Measurements from ENCODE around the gene GAPDH. TPM values are rescaled to one million over a fixed set of nuclear protein-coding genes. Genes with fewer than 3 reads are reported as not detected.

The GAPDH gene
- total RNA-seq, 1 donor from 2014 or later, result 1,775 TPM

DNA sequence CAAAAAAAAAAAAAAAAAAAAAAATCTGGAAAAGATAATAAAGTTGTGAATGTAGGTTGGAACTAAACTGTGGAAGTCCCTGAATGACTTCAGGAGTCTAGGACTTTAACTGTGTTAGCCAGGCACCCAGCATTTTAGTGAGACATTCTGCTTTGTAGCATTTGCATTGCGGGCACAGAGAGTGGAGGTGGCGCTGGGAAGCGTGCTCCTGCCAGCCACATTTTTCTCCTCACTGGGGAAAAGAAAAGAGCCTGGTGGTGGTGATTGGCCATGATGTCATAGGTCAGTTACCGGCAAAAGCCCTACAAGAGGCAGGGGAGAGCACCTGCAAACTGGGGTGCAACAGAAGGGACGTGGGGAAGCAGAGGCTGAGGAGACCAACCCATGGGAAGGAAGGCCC is 9.7 kb upstream of the GAPDH start:
- peaks cover 62% of the 10 kb centered on the region for H3K36me3 Mint-ChIP-seq (ENCODE audit: unreplicated experiment)
- H3K4me3 Mint-ChIP-seq (ENCODE audit: unreplicated experiment), result no peak overlapping the region
- H3K27ac Mint-ChIP-seq (ENCODE audit: unreplicated experiment), result no peak overlapping the region
- H3K4me1 Mint-ChIP-seq (ENCODE audit: unreplicated experiment), result no peaks in the 10 kb centered on the region
- TF ChIP-seq, protein P1, sequence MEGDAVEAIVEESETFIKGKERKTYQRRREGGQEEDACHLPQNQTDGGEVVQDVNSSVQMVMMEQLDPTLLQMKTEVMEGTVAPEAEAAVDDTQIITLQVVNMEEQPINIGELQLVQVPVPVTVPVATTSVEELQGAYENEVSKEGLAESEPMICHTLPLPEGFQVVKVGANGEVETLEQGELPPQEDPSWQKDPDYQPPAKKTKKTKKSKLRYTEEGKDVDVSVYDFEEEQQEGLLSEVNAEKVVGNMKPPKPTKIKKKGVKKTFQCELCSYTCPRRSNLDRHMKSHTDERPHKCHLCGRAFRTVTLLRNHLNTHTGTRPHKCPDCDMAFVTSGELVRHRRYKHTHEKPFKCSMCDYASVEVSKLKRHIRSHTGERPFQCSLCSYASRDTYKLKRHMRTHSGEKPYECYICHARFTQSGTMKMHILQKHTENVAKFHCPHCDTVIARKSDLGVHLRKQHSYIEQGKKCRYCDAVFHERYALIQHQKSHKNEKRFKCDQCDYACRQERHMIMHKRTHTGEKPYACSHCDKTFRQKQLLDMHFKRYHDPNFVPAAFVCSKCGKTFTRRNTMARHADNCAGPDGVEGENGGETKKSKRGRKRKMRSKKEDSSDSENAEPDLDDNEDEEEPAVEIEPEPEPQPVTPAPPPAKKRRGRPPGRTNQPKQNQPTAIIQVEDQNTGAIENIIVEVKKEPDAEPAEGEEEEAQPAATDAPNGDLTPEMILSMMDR (IDR thresholded peaks at IDR 0.05), result no peak
- DNase-seq (ENCODE audit: extremely low spot score, unreplicated experiment), result no peak
- H3K27me3 Mint-ChIP-seq (ENCODE audit: unreplicated experiment), result no peaks in the 10 kb centered on the region
- no peaks in the 10 kb centered on the region for H3K9me3 Mint-ChIP-seq (ENCODE audit: unreplicated experiment)

DNA sequence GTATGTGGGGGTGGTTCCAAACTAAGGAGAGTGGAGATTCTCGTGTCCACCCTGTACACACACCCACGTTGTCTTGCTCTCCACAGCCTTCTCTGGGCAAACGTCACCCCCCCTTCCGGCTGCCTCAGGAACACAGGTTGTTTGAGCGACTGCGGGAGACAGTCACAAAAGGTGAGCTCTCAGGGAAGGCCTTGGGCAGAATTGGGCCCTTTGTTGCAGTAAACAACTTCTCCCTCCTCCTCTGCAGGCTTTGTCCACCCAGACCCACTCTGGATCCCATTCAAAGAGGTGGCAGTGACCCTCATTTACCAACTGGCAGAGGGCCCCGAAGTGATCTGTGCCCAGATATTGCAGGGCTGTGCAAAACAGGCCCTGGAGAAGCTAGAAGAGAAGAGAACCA is 8.1 kb upstream of the GAPDH start:
- Mint-ChIP-seq H3K9me3 (ENCODE audit: unreplicated experiment) (no peaks in the 10 kb centered on the region), H3K4me3 (ENCODE audit: unreplicated experiment) (no peak overlapping the region), H3K36me3 (ENCODE audit: unreplicated experiment) (peaks cover 67% of the 10 kb centered on the region), H3K27ac (ENCODE audit: unreplicated experiment) (no peak overlapping the region), H3K4me1 (ENCODE audit: unreplicated experiment) (no peaks in the 10 kb centered on the region), H3K27me3 (ENCODE audit: unreplicated experiment) (no peaks in the 10 kb centered on the region)
- TF ChIP-seq, protein P1 (IDR thresholded peaks at IDR 0.05), result no peak
- no peak for DNase-seq (ENCODE audit: extremely low spot score, unreplicated experiment)

DNA sequence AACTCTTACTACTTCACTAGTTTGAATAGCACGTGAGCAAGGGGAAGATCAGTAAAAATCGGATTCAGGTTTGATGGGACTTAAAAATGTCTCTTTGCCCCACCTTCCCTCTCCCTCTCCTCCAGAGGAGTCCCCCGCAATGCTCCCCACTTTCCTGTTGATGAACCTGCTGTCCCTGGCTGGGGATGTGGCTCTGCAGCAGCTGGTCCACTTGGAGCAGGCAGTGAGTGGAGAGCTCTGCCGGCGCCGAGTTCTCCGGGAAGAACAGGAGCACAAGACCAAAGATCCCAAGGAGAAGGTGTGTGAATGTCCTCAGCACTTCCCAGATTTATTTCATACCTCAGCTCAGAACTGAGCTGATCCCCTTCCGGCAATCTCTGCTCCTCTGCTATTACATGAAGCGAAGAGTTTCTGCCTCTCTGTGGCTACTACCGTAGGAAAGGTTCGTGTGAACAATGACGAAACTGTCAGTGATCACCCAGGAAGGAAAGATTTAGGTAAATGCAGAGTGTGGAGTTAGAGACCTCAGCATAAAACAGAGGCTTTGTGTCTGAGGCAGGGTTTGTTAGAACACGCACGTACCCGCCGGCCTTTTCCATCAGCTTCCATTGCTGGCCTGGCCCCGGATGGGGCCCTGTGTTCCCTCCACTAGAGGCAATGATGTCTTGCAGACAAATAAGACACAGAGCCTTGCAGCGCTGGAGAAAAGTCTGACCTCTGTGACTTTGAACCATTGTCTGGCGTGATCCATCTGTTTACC is 7.4 kb upstream of the GAPDH start:
- no peaks in the 10 kb centered on the region for H3K27me3 Mint-ChIP-seq (ENCODE audit: unreplicated experiment)
- no peak for DNase-seq (ENCODE audit: extremely low spot score, unreplicated experiment)
- TF ChIP-seq, protein P1 (IDR thresholded peaks at IDR 0.05), result no peak
- no peak overlapping the region for H3K4me3 Mint-ChIP-seq (ENCODE audit: unreplicated experiment)
- no peak overlapping the region for H3K27ac Mint-ChIP-seq (ENCODE audit: unreplicated experiment)
- H3K9me3 Mint-ChIP-seq (ENCODE audit: unreplicated experiment), result no peaks in the 10 kb centered on the region
- peaks cover 64% of the 10 kb centered on the region for H3K36me3 Mint-ChIP-seq (ENCODE audit: unreplicated experiment)
- H3K4me1 Mint-ChIP-seq (ENCODE audit: unreplicated experiment), result peaks cover 3% of the 10 kb centered on the region

DNA sequence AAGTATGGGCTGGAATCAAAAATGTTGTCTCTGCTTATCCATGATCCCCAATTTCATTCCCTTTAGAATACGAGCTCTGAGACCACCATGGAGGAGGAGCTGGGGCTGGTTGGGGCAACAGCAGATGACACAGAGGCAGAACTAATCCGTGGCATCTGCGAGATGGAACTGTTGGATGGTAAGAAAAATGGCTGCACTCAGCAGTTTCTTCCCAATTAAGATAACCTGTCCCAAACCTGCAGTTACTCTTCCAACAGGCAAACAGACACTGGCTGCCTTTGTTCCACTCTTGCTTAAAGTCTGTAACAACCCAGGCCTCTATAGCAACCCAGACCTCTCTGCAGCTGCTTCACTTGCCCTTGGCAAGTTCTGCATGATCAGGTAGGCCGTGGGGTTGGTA is 6.6 kb upstream of the GAPDH start:
- H3K9me3 Mint-ChIP-seq (ENCODE audit: unreplicated experiment), result no peaks in the 10 kb centered on the region
- H3K4me3 Mint-ChIP-seq (ENCODE audit: unreplicated experiment), result no peak overlapping the region
- H3K36me3 Mint-ChIP-seq (ENCODE audit: unreplicated experiment), result peaks cover 58% of the 10 kb centered on the region
- DNase-seq (ENCODE audit: extremely low spot score, unreplicated experiment), result no peak
- no peak overlapping the region for H3K27ac Mint-ChIP-seq (ENCODE audit: unreplicated experiment)
- TF ChIP-seq, protein P1 (IDR thresholded peaks at IDR 0.05), result no peak
- H3K4me1 Mint-ChIP-seq (ENCODE audit: unreplicated experiment), result peaks cover 11% of the 10 kb centered on the region
- H3K27me3 Mint-ChIP-seq (ENCODE audit: unreplicated experiment), result no peaks in the 10 kb centered on the region

DNA sequence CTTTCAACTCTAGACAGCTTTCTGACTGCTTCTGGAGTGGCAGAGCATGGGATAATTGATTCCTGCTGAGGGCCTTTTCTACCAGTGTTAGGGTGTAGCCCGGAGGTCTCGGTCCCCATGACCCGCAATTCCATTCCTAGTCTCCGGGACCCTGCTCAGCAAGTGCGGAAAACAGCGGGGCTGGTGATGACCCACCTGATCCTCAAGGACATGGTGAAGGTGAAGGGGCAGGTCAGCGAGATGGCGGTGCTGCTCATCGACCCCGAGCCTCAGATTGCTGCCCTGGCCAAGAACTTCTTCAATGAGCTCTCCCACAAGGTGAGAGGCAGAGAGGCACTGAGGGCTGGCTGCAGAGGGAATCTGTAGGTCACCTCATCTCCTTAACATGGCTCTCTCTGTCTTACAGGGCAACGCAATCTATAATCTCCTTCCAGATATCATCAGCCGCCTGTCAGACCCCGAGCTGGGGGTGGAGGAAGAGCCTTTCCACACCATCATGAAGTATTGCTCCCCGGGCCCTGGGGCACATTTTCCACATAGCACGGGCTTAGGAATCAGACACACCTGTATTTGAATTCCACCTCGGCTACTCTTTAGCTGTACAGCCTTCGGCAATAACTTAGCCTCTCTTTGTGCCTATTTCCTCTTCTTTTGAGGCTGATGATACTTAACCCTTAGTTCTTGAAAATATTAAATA is 5.6 kb upstream of the GAPDH start:
- TF ChIP-seq, protein P1 (IDR thresholded peaks at IDR 0.05), result no peak
- Mint-ChIP-seq H3K9me3 (ENCODE audit: unreplicated experiment) (no peaks in the 10 kb centered on the region), H3K27ac (ENCODE audit: unreplicated experiment) (no peak overlapping the region), H3K27me3 (ENCODE audit: unreplicated experiment) (no peaks in the 10 kb centered on the region), H3K36me3 (ENCODE audit: unreplicated experiment) (peaks cover 56% of the 10 kb centered on the region), H3K4me3 (ENCODE audit: unreplicated experiment) (no peak overlapping the region), H3K4me1 (ENCODE audit: unreplicated experiment) (peaks cover 19% of the 10 kb centered on the region)
- DNase-seq (ENCODE audit: extremely low spot score, unreplicated experiment), result no peak
